ENCODE data around the gene CDC42. TPM values are rescaled to one million over a fixed set of nuclear protein-coding genes. Genes with fewer than 3 reads are reported as not detected.
"Not testable (repeated sequence)": the region's sequence is repeated elsewhere in the genome, so short reads cannot be mapped to it uniquely, and the experiment has no call there.

Gene CDC42
- total and polyA plus RNA-seq, 2 donors (not counting 1 experiment from before 2014, with no cell fraction given), result 325 to 446 TPM

- H3K9me3 ChIP-seq (ENCODE audit: control insufficient read depth, insufficient read depth, low read depth, low read length); H3K79me2 ChIP-seq (ENCODE audit: control insufficient read depth, insufficient read depth, low read length); H3K4me3 ChIP-seq (replicated peaks in 1 of 4; ENCODE audit: control extremely low read depth in 1 of 4, insufficient read depth in 1 of 4, low read depth in 3 of 4, low read length in 4 of 4); H3K9ac ChIP-seq (ENCODE audit: insufficient read depth, low read length); H4K20me1 ChIP-seq (ENCODE audit: control insufficient read depth, extremely low read depth, insufficient read depth, low read length); H3K27me3 ChIP-seq (ENCODE audit: control insufficient read depth, insufficient read depth, low read length); H2AFZ ChIP-seq (ENCODE audit: low read length); H3K36me3 ChIP-seq (ENCODE audit: control insufficient read depth, insufficient read depth, low read length); H3K4me2 ChIP-seq (ENCODE audit: extremely low read depth, insufficient read depth, low read length); H3K4me1 ChIP-seq (ENCODE audit: control insufficient read depth, extremely low read depth, insufficient read depth, low read length); H3K27ac ChIP-seq (ENCODE audit: insufficient read depth, low read length): not testable (repeated sequence)
- TF ChIP-seq CTCF (conservative IDR thresholded peaks at IDR 0.05 in 1 of 2, IDR thresholded peaks at IDR 0.05 in 1 of 2; ENCODE audit: low read depth in 1 of 2, low read length in 2 of 2), result peak; percentile 17 to 21
- peak; percentile 8 to 22 for DNase-seq (ENCODE audit: low read depth in 2 of 2)
Measured at GRCh38 chr1:22005261-22006149, 47.0 kb upstream of the CDC42 start.

- H3K36me3 ChIP-seq (ENCODE audit: control insufficient read depth, insufficient read depth, low read length); H3K4me1 ChIP-seq (ENCODE audit: control insufficient read depth, extremely low read depth, insufficient read depth, low read length); H4K20me1 ChIP-seq (ENCODE audit: control insufficient read depth, extremely low read depth, insufficient read depth, low read length); H3K9ac ChIP-seq (ENCODE audit: insufficient read depth, low read length); H3K27me3 ChIP-seq (ENCODE audit: control insufficient read depth, insufficient read depth, low read length); H3K4me3 ChIP-seq (replicated peaks in 1 of 4; ENCODE audit: control extremely low read depth in 1 of 4, insufficient read depth in 1 of 4, low read depth in 3 of 4, low read length in 4 of 4); H3K4me2 ChIP-seq (ENCODE audit: extremely low read depth, insufficient read depth, low read length); H2AFZ ChIP-seq (ENCODE audit: low read length); DNase-seq (ENCODE audit: low read depth in 2 of 2); H3K79me2 ChIP-seq (ENCODE audit: control insufficient read depth, insufficient read depth, low read length); H3K27ac ChIP-seq (ENCODE audit: insufficient read depth, low read length); H3K9me3 ChIP-seq (ENCODE audit: control insufficient read depth, insufficient read depth, low read depth, low read length): not testable (repeated sequence)
Measured at GRCh38 chr1:22006736-22007135, 45.8 kb upstream of the CDC42 start.

- not testable (repeated sequence) for H3K9me3 ChIP-seq (ENCODE audit: control insufficient read depth, insufficient read depth, low read depth, low read length); H3K9ac ChIP-seq (ENCODE audit: insufficient read depth, low read length); H3K4me2 ChIP-seq (ENCODE audit: extremely low read depth, insufficient read depth, low read length); DNase-seq (ENCODE audit: low read depth in 2 of 2); H3K36me3 ChIP-seq (ENCODE audit: control insufficient read depth, insufficient read depth, low read length); H2AFZ ChIP-seq (ENCODE audit: low read length); H3K4me1 ChIP-seq (ENCODE audit: control insufficient read depth, extremely low read depth, insufficient read depth, low read length); H3K4me3 ChIP-seq (replicated peaks in 1 of 4; ENCODE audit: control extremely low read depth in 1 of 4, insufficient read depth in 1 of 4, low read depth in 3 of 4, low read length in 4 of 4); H3K27ac ChIP-seq (ENCODE audit: insufficient read depth, low read length); H3K27me3 ChIP-seq (ENCODE audit: control insufficient read depth, insufficient read depth, low read length); H3K79me2 ChIP-seq (ENCODE audit: control insufficient read depth, insufficient read depth, low read length); H4K20me1 ChIP-seq (ENCODE audit: control insufficient read depth, extremely low read depth, insufficient read depth, low read length)
Measured at GRCh38 chr1:22007262-22007661, 45.2 kb upstream of the CDC42 start.

- H3K4me1 ChIP-seq (ENCODE audit: control insufficient read depth, extremely low read depth, insufficient read depth, low read length); H3K79me2 ChIP-seq (ENCODE audit: control insufficient read depth, insufficient read depth, low read length); H3K9ac ChIP-seq (ENCODE audit: insufficient read depth, low read length); H3K27ac ChIP-seq (ENCODE audit: insufficient read depth, low read length); H2AFZ ChIP-seq (ENCODE audit: low read length); H3K27me3 ChIP-seq (ENCODE audit: control insufficient read depth, insufficient read depth, low read length); H4K20me1 ChIP-seq (ENCODE audit: control insufficient read depth, extremely low read depth, insufficient read depth, low read length); H3K36me3 ChIP-seq (ENCODE audit: control insufficient read depth, insufficient read depth, low read length); H3K4me2 ChIP-seq (ENCODE audit: extremely low read depth, insufficient read depth, low read length); H3K9me3 ChIP-seq (ENCODE audit: control insufficient read depth, insufficient read depth, low read depth, low read length); H3K4me3 ChIP-seq (replicated peaks in 1 of 4; ENCODE audit: control extremely low read depth in 1 of 4, insufficient read depth in 1 of 4, low read depth in 3 of 4, low read length in 4 of 4); DNase-seq (ENCODE audit: low read depth in 2 of 2): not testable (repeated sequence)
Measured at GRCh38 chr1:22009566-22009965, 42.9 kb upstream of the CDC42 start.

- H3K9me3 ChIP-seq (ENCODE audit: control insufficient read depth, insufficient read depth, low read depth, low read length); H3K9ac ChIP-seq (ENCODE audit: insufficient read depth, low read length); H3K36me3 ChIP-seq (ENCODE audit: control insufficient read depth, insufficient read depth, low read length); DNase-seq (ENCODE audit: low read depth in 2 of 2); H4K20me1 ChIP-seq (ENCODE audit: control insufficient read depth, extremely low read depth, insufficient read depth, low read length); H3K79me2 ChIP-seq (ENCODE audit: control insufficient read depth, insufficient read depth, low read length); H3K4me2 ChIP-seq (ENCODE audit: extremely low read depth, insufficient read depth, low read length); H3K27me3 ChIP-seq (ENCODE audit: control insufficient read depth, insufficient read depth, low read length); H2AFZ ChIP-seq (ENCODE audit: low read length); H3K4me3 ChIP-seq (replicated peaks in 1 of 4; ENCODE audit: control extremely low read depth in 1 of 4, insufficient read depth in 1 of 4, low read depth in 3 of 4, low read length in 4 of 4); H3K27ac ChIP-seq (ENCODE audit: insufficient read depth, low read length); H3K4me1 ChIP-seq (ENCODE audit: control insufficient read depth, extremely low read depth, insufficient read depth, low read length): not testable (repeated sequence)
Measured at GRCh38 chr1:22012752-22013151, 39.8 kb upstream of the CDC42 start.

GRCh38 chr1:22014575-22015206, 37.8 kb upstream of the CDC42 start:
- H2AFZ ChIP-seq (ENCODE audit: low read length); H3K79me2 ChIP-seq (ENCODE audit: control insufficient read depth, insufficient read depth, low read length); H3K27me3 ChIP-seq (ENCODE audit: control insufficient read depth, insufficient read depth, low read length); H3K4me2 ChIP-seq (ENCODE audit: extremely low read depth, insufficient read depth, low read length); H3K36me3 ChIP-seq (ENCODE audit: control insufficient read depth, insufficient read depth, low read length); H3K4me3 ChIP-seq (replicated peaks in 1 of 4; ENCODE audit: control extremely low read depth in 1 of 4, insufficient read depth in 1 of 4, low read depth in 3 of 4, low read length in 4 of 4); H3K9ac ChIP-seq (ENCODE audit: insufficient read depth, low read length); H4K20me1 ChIP-seq (ENCODE audit: control insufficient read depth, extremely low read depth, insufficient read depth, low read length); H3K4me1 ChIP-seq (ENCODE audit: control insufficient read depth, extremely low read depth, insufficient read depth, low read length); DNase-seq (ENCODE audit: low read depth in 2 of 2); H3K27ac ChIP-seq (ENCODE audit: insufficient read depth, low read length); H3K9me3 ChIP-seq (ENCODE audit: control insufficient read depth, insufficient read depth, low read depth, low read length): not testable (repeated sequence)
